GM12878 (cell line): Measurements from ENCODE around the gene BRAT1. TPM values are rescaled to one million over a fixed set of nuclear protein-coding genes. Genes with fewer than 3 reads are reported as not detected.

Experiments used
- ATAC-seq: fragments of 200-7000 bp; cut with Tn5 transposase; 3 replicates; pipeline ENCODE4 v1.9.1; 2020; ENCODE audit warnings: mild to moderate bottlenecking, moderate library complexity
- BruUV-seq: library from RNA; stranded (reverse); fragments of 400-500 nt; replicated peaks from 2 replicates; lab custom pipeline; 2021; lab: Mats Ljungman, UMichigan
- CTCF ChIA-PET: fragments of 300-600 bp; sonication (Branson Sonifier 250); formaldehyde crosslinking; extraction: SDS; loops from one replicate; lab custom pipeline; 2021; ENCODE audit warnings: inconsistent platforms; lab: Yijun Ruan, JAX
- POLR2A ChIA-PET: fragments of 350-600 bp; formaldehyde crosslinking; extraction: SDS; loops from one replicate; lab custom pipeline; 2021; ENCODE audit warnings: inconsistent platforms; lab: Charles Lee
- RAD21 ChIA-PET: fragments of 300-600 bp; sonication (Branson Sonifier 250); formaldehyde crosslinking; loops from one replicate; lab custom pipeline; 2023; ENCODE audit warnings: antibody characterized with exemption; ENCODE audit not compliant: unreplicated experiment; lab: Charles Lee
- SMC1A ChIA-PET: fragments of 300-600 bp; sonication (Branson Sonifier 250); formaldehyde crosslinking; loops from one replicate; lab custom pipeline; 2023; ENCODE audit not compliant: unreplicated experiment, uncharacterized antibody; lab: Charles Lee
- DNase-seq: peaks from one replicate; pipeline ENCODE4 v3.0.0-alpha.2; 2011; ENCODE audit warnings: low read depth, low spot score
- FAIRE-seq: peaks from 3 replicates; lab custom pipeline; 2011; peaks lifted over from hg19 to GRCh38; lab: Jason Lieb, UNC
- H2AFZ ChIP-seq: 2 replicates; pipeline ENCODE4 v1.6.0; 2011; ENCODE audit warnings: low read depth, low read length, control low read depth; ENCODE audit not compliant: control insufficient read depth
- H3K27ac ChIP-seq: 2 replicates; pipeline ENCODE4 v1.5.1; 2011; ENCODE audit warnings: control low read depth; ENCODE audit not compliant: control insufficient read depth, insufficient read depth
- H3K27me3 ChIP-seq, 2 experiments: replicated peaks in 1 of 2; 2 replicates each; pipeline versions ENCODE4 v1.6.0 to v1.6.1; 2011; ENCODE audit warnings: low read length in 1 of 2; ENCODE audit not compliant: control insufficient read depth in 2 of 2, insufficient read depth in 2 of 2
- H3K36me3 ChIP-seq, 2 experiments: 2 replicates each; pipeline ENCODE4 v1.5.1; 2011; ENCODE audit warnings: low read length in 1 of 2; ENCODE audit not compliant: control insufficient read depth in 2 of 2, insufficient read depth in 2 of 2
- H3K4me1 ChIP-seq: 2 replicates; pipeline ENCODE4 v1.6.1; 2011; ENCODE audit warnings: mild to moderate bottlenecking, low read length, moderate library complexity, mixed read lengths; ENCODE audit not compliant: control insufficient read depth, insufficient read depth
- H3K4me2 ChIP-seq: 2 replicates; pipeline ENCODE4 v1.6.0; 2011; ENCODE audit warnings: control low read depth; ENCODE audit not compliant: control insufficient read depth, insufficient read depth
- H3K4me3 ChIP-seq: fragments of 200-600 bp; sonication (generic); 2 replicates; pipeline ENCODE4 v1.5.1; 2016
- H3K79me2 ChIP-seq: 2 replicates; pipeline ENCODE4 v1.6.0; 2011; ENCODE audit warnings: low read length; ENCODE audit not compliant: control insufficient read depth, insufficient read depth
- H3K9ac ChIP-seq: 2 replicates; pipeline ENCODE4 v1.8.0; 2011; ENCODE audit warnings: low read length, control low read depth, mixed read lengths; ENCODE audit not compliant: control insufficient read depth, insufficient read depth
- H3K9me3 ChIP-seq: replicated peaks from 3 replicates; pipeline ENCODE4 v1.5.1; 2011; ENCODE audit warnings: mild to moderate bottlenecking, low read length; ENCODE audit not compliant: control insufficient read depth, insufficient read depth
- H4K20me1 ChIP-seq: 2 replicates; pipeline ENCODE4 v1.6.0; 2011; ENCODE audit not compliant: control insufficient read depth, insufficient read depth
- EGR1 ChIP-seq, 2 experiments: IDR thresholded peaks; 1 replicate in 1 of 2; 2 replicates in 1 of 2; pipeline ENCODE4 v1.6.1; 2011 to 2012; ENCODE audit warnings: low read depth in 2 of 2, low read length in 2 of 2, borderline replicate concordance in 1 of 2, mild to moderate bottlenecking in 1 of 2, moderate library complexity in 1 of 2
- MEF2B ChIP-seq: fragments of 450-650 bp; IDR thresholded peaks from 2 replicates; pipeline ENCODE4 v1.6.1; 2018; ENCODE audit warnings: mild to moderate bottlenecking, moderate library complexity; ENCODE audit not compliant: partially characterized antibody, poor library complexity, severe bottlenecking
- MLLT1 ChIP-seq: fragments of 450-650 bp; IDR thresholded peaks from 2 replicates; pipeline ENCODE4 v1.6.1; 2016; ENCODE audit warnings: mild to moderate bottlenecking
- POLR2AphosphoS5 ChIP-seq: IDR thresholded peaks from 2 replicates; pipeline ENCODE4 v1.6.1; 2011; ENCODE audit warnings: mild to moderate bottlenecking, low read length, inconsistent platforms
- SMAD5 ChIP-seq: IDR thresholded peaks from 2 replicates; pipeline ENCODE4 v1.6.1; 2016; ENCODE audit warnings: antibody characterized with exemption, low read depth
- ZBED1 ChIP-seq: IDR thresholded peaks from 2 replicates; pipeline ENCODE4 v1.6.1; 2016; ENCODE audit warnings: borderline replicate concordance
- ZNF207 ChIP-seq: fragments of 450-650 bp; IDR thresholded peaks from 2 replicates; pipeline ENCODE4 v1.6.1; 2014; ENCODE audit warnings: antibody characterized with exemption, mild to moderate bottlenecking, borderline replicate concordance
- WGBS: methylation state at CpG from one replicate; pipeline ENCODE4 v1.1.6; 2016; ENCODE audit warnings: low lambda C conversion rate; ENCODE audit not compliant: insufficient replicate concordance, insufficient coverage; ENCODE audit errors: missing lambda C conversion rate; 5-methylcytosine and 5-hydroxymethylcytosine counted together
- in situ Hi-C: fragments of 300-500 bp; cut with MboI; formaldehyde crosslinking; loops from 9 replicates; pipeline ENCODE4 v1.14.3; 2018; ENCODE audit warnings: mixed read lengths
- intact Hi-C: fragments of 100-400 bp; cut with micrococcal nuclease; formaldehyde crosslinking; loops from one replicate; pipeline ENCODE4 v1.14.2; 2022; ENCODE audit not compliant: unreplicated experiment
- polyA plus RNA-seq, 11 experiments: library from polyadenylated mRNA; depleted of rRNA in 4 of 11; unstranded in 6 of 11; stranded (reverse) in 5 of 11; fragments of >200 nt; fragmentation: Nextera tagmentation in 4 of 11; fragmentation: Illumina TruSeq in 1 of 11; extraction: Ambion mirVana in 4 of 11; extraction: Trizol in 1 of 11; gene quantifications; 1 replicate in 1 of 11; 2 replicates in 10 of 11; pipeline versions ENCODE4 v1.2.1 to v1.2.3, GENCODE V29; 2011 to 2016; ENCODE audit warnings: inconsistent platforms in 2 of 11, missing spikeins in 2 of 11, low read depth in 1 of 11
- total RNA-seq, 4 experiments: library from RNA; depleted of rRNA in 3 of 4; stranded (reverse); fragments of >200 nt in 3 of 4; fragmentation: Illumina TruSeq in 1 of 4; extraction: Trizol in 1 of 4; gene quantifications; 2 replicates each; pipeline versions ENCODE4 v1.2.1 to v1.2.3, GENCODE V29; 2013 to 2021

Gene BRAT1
- total and polyA plus RNA-seq, 10 of the 15 experiments (the other 5 are each of a cell fraction or from before 2014, with no cell fraction given), result 0.13 to 53.3 (median 16.0) TPM

DNA sequence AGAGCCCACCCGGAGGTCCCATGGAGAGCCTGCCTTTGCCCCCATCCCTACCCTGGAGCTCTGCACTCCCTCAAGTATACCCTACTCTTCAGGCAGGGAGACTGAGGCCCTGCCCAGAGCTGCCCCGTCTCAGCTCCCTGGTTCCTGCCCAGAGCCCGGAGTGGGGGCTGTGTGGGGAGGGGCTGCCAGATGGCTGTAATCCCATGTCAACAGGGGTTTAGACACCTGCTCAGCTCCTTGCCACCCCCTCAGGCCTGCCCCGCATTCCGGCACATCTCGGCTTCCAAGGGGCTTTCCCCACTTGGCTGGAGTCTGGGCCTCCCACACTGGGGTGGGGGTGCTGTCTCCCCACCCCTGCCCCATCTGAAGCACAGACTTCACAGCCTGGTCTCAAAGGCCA lies 56.6 kb downstream of the BRAT1 start (continued):
- no peak for TF ChIP-seq MLLT1
- no peak for TF ChIP-seq MEF2B
- TF ChIP-seq ZBED1, result no peak
- TF ChIP-seq SMAD5, result no peak
- TF ChIP-seq POLR2AphosphoS5, result no peak
- no peak for TF ChIP-seq ZNF207

- Histone ChIP-seq H4K20me1 (no peaks in the 10 kb centered on the region), H3K27ac (no peak overlapping the region), H3K9ac (no peak overlapping the region), H3K79me2 (no peaks in the 10 kb centered on the region), H3K4me3 (no peak overlapping the region), H3K4me2 (no peak overlapping the region), H2AFZ (no peak overlapping the region), H3K27me3 (peaks cover 0 to 1% of the 10 kb centered on the region in 2 experiments; a peak in 1 of 4 replicates), H3K9me3 (no peaks in the 10 kb centered on the region), H3K4me1 (no peaks in the 10 kb centered on the region), H3K36me3 (no peaks in the 10 kb centered on the region)
- CTCF ChIA-PET, result interaction anchor here (1.4 kb wide), 1 partner anchor 29 kb away, joined by 4 read pairs; no protein-coding TSS in a partner anchor
- RAD21 ChIA-PET, result interaction anchor here (1.6 kb wide), 1 partner anchor 29 kb away, joined by 3 read pairs; no protein-coding TSS in a partner anchor
- no peak for FAIRE-seq
- ATAC-seq, result no peak; the same call in 2 of the 3 replicates
- TF ChIP-seq EGR1 (IDR thresholded peaks at IDR 0.05; ENCODE audit: borderline replicate concordance in 1 of 2, low read depth in 2 of 2, low read length in 2 of 2), result no peak
- POLR2A ChIA-PET, result no interaction called here
- 31% methylated on average over 21 of the region's 25 CpGs for WGBS
- no peak for DNase-seq
- no TSS peak for BruUV-seq
- SMC1A ChIA-PET, result interaction anchor here (0.5 kb wide), 1 partner anchor 707 kb away, joined by 3 read pairs; no protein-coding TSS in a partner anchor
- in situ Hi-C loops, result no loop called here
- intact Hi-C loops, result no loop called here
Observed at GRCh38 chr7:2497500-2498336, 57.6 kb downstream of the BRAT1 start.
